Stimulated activated CD4-positive, alpha-beta T cell treated with anti-CD3 and anti-CD28 coated beads, TNF-alpha, amount 100 ng/mL, for 24 hours (primary cell): ENCODE data around the gene TMOD1.
A peak's percentile ranks its signal among the peaks of the same experiment; 100 is the strongest.

Source experiments
- DNase-seq, 3 experiments: peaks; one replicate each; pipeline ENCODE4 v3.0.0-alpha.2; 2020; ENCODE audit warnings: low read depth in 3 of 3

The TMOD1 gene

GRCh38 chr9:97632985-97633858, 131.8 kb downstream of the TMOD1 start, which contains the start of the genes NCBP1 and TSTD2:
Gene NCBP1, plus strand, starts transcription at chr9:97633821. Its CDS starts 61 bp downstream, at chr9:97633882.
Gene TSTD2, minus strand, starts transcription at chr9:97633368. Its CDS starts 5,806 bp downstream, at chr9:97627562.
- DNase-seq = peak; percentile 89 to 94 (median 92)

GRCh38 chr9:97633859-97634490, 132.5 kb downstream of the TMOD1 start:
- peak in 1 of 3 experiments; percentile 0 for DNase-seq

GRCh38 chr9:97635026-97635425, 133.6 kb downstream of the TMOD1 start:
- no peak for DNase-seq

GRCh38 chr9:97636903-97637302, 135.4 kb downstream of the TMOD1 start:
- no peak for DNase-seq

GRCh38 chr9:97638666-97639065, 137.2 kb downstream of the TMOD1 start:
- DNase-seq = no peak

GRCh38 chr9:97640325-97640724, 138.9 kb downstream of the TMOD1 start:
- no peak for DNase-seq

GRCh38 chr9:97645720-97646119, 144.3 kb downstream of the TMOD1 start:
- DNase-seq = no peak

GRCh38 chr9:97647996-97648395, 146.5 kb downstream of the TMOD1 start:
- DNase-seq = no peak
